HPDE6-E6E7 (cell line): Measurements from ENCODE around the gene LAMA2.
A peak's percentile ranks its signal among the peaks of the same experiment; 100 is the strongest.

Experiments used
- DNase-seq: peaks from one replicate; pipeline ENCODE4 v3.0.0; 2011; ENCODE audit warnings: missing footprints; ENCODE audit errors: extremely low spot score

LAMA2 gene

GRCh38 chr6:129312880-129313279 lies 429.9 kb downstream of the LAMA2 start:
- peak; percentile 29 for DNase-seq

- no peak for DNase-seq
These were observed 431.6 kb downstream of the LAMA2 start for GRCh38 chr6:129314575-129314974.

DNA sequence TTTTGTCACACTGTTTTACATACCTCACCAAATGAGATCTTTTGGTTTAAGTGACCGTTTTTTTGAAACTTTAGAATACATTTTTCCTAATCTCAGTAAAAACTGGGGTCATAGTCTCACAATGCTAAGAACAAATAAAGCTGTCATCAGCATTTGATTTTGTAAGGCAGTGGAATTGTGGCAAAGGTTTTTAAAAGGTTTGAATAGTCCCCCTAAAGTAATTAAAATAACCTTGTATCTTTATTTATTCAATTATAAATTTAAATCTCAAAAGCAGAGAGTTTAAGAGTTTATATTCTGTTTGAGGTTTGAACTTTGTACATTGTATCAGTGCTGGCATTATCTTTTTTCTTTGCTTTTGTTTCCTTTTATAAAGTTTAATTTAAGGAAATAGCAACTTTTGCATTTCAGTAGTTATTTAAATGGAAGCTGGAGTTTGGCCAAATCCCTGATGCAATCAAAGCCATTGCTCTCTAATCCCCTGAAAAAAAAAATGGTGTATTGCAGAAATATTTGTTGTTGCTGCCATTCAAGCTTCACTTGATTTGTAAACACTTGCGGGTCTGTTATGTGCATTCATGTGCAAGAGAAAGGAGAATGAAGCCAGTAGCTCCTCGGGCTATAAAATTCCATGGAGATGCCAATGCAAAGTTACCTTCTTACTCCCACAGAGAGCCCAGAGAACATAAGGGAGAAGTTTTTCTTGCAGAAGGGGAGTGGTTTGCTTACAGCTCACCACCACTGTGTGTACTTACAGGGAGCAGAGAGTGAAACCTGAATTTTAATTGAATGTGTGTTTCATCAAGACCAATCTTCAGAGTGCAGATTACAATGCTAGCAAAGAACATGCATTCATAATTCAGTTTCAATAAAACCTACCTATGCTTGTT lies 435.2 kb downstream of the LAMA2 start:
- DNase-seq = peak; percentile 16

GRCh38 chr6:129320892-129321291 lies 438.0 kb downstream of the LAMA2 start:
- no peak for DNase-seq

DNA sequence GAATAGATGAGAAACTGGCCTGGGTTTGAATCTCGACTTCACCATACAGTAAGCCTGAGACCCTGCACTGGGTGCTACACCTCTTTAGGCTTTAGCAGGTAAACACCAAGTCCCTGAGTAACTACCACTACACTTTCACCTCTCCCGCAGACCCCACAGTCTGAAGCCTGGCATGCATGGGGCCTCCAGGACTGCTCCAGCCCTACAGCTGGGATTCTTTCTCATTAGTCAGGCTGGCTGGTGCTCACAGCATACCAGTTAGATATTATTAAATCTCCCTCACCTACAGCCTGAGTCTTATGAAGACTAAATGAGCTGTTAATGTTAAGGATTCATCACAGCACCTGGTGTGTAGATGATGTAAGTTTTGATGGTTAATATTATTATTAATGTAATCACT lies 438.4 kb downstream of the LAMA2 start:
- DNase-seq = no peak

GRCh38 chr6:129324345-129324744 lies 441.4 kb downstream of the LAMA2 start:
- DNase-seq = no peak

- no peak for DNase-seq
These were observed 446.7 kb downstream of the LAMA2 start for GRCh38 chr6:129329678-129330077.

- no peak for DNase-seq
These were observed 448.7 kb downstream of the LAMA2 start for GRCh38 chr6:129331450-129332138.

DNA sequence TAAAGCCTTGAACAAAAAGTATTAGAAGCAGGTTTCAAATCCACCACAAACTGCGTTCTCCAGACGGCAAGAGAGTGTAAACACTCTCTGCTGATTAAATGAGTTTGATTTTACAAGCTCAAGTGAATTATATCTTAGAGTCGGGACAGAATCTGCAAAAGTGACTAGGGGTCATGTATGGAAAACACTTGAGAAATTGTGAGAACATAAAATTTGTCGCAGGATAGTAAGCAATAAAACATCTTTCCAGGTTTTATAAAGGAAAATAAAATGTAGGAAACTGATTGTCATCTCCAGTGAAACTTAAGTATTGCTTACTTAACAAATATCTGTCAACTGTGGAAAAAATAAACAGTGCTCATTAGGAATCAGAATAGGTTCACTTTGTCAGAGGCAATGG lies 452.9 kb downstream of the LAMA2 start:
- no peak for DNase-seq

GRCh38 chr6:129338683-129339082 lies 455.7 kb downstream of the LAMA2 start:
- DNase-seq = no peak

- no peak for DNase-seq
These were observed 458.0 kb downstream of the LAMA2 start for GRCh38 chr6:129340983-129341382.

GRCh38 chr6:129342243-129342642 lies 459.3 kb downstream of the LAMA2 start:
- no peak for DNase-seq

GRCh38 chr6:129342796-129343195 lies 459.9 kb downstream of the LAMA2 start:
- no peak for DNase-seq

DNA sequence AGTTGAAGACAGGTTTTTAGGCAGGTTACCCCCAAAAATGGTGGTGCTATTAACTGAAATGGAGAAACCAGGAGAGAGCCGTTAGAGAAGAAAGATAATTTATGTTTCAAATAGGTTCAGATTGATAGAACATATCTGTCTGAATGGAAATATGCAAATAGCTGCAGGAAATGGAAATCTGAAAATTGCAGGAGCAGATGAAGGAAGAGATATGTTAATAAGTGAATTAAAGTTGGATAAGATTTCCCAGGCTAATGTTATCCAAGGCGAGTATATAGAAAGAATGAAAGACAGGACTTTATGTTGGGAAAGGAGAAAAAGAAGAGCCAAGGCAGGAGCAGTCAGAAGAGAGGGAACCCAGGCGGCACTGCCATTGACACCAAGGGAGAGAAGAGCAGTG lies 461.4 kb downstream of the LAMA2 start:
- no peak for DNase-seq

DNA sequence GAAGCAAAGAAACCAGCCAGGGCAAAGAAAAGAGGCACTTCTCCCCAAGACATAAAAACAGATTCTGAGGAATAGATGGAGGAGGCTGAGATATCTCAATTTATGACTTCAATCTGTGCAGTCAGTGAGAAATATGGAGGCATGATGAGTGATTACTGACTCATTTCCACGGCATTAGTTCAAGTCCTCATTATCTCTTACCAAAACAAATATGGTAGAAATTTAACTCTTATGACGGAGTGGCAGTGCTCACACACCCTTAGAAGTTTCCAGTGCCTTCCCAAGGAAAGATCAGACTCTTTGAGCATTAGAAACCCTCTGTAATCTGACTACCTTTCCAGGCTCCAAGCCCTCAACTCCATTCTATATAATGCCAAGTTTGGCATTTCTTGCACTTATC lies 463.0 kb downstream of the LAMA2 start:
- no peak for DNase-seq

DNA sequence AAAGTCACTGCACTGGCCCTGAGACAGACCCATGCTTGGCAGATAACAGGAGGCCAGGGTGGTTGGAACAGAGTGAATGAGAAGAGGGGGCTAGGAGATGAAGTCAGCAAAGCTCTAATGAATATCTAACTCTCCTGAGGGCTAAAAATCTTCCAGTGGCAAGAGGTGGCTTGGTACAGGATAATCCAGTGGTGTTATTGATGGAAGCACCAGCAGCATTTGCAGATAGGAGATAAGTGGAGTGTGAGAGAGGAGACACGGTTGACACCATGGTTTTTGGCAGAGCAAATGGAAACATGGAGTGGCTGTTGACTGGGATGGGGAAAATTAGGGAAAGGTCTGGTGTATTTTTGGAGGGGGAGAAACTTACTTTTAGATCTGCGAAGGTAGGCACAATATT lies 464.0 kb downstream of the LAMA2 start:
- no peak for DNase-seq

DNA sequence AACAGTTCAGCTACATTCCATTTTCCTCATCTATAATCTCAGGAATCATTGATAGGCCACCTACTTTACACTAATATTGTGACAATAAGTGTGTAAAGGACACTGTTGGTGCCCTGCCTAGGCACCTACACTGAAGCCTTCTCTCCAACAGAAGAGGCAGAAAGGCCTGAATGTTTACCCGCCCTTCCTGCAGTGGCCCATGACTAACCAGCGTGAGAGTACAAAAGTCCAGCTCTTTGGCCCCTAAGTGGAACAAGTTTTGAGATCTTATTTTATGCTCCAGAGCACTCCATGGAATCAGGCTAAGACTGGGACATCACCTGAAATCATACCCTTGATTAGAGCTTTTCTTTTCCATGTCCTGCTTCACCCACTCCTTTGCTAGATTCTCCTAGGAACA lies 467.3 kb downstream of the LAMA2 start:
- DNase-seq = no peak

GRCh38 chr6:129351807-129352206 lies 468.9 kb downstream of the LAMA2 start:
- no peak for DNase-seq

- peak; percentile 49 for DNase-seq
These were observed 470.1 kb downstream of the LAMA2 start for GRCh38 chr6:129353067-129353466.

DNA sequence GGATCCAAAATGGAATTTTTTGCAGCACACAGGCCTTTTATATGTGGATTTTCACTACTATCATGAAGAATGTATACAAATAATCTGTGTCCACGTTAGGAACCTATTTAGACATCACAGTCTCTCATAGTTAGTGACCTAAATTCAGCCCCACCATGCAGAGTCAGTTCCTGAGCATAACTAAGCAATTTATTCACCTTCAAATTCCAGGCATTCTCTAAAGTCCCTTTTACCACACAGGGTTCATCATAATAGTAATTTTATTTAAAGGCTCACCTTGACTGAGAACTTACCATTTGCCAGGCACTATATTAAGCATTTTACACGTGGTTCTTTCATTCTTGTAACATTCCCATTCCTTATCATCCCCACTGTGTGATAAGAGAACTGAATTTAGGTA lies 473.2 kb downstream of the LAMA2 start:
- DNase-seq = no peak

DNA sequence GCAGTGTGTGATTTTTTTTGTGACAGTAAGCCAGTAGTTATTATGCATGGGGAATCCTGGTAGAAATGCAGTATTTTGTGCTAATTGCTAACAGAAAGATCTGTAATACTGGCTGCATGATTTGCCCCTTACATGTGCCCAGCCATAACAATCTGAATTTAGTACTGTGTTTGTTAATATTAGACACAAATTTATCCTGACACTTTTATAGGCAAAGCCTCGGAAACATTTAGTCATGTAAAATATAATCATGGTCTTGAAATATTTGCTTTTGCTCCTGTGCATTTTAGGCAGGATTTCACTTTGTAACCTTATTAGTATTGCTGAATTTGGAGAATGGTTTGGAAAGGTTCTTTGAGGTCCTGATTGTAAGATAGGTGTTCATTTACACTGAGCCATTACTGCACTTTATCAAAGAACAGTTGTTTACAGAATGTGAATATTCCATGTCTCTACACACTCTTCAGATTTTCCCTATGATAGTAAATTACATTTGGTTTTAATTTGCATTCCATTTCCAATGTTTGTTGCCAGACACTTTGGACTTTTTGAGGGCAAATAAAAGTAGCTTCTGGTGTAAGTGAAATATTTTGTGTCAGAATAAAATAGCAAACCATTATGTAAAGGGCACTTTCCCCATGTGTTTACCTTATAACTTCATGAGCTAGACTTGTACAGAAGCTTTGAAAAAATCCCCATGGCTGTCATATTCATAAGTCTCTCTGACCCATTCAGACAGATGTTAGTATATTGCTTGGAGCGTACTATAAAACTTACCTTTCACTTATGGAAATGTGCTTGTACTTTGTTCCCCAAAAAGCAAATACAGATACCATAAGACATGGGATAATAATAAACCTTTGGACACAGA lies 477.1 kb downstream of the LAMA2 start:
- no peak for DNase-seq

DNA sequence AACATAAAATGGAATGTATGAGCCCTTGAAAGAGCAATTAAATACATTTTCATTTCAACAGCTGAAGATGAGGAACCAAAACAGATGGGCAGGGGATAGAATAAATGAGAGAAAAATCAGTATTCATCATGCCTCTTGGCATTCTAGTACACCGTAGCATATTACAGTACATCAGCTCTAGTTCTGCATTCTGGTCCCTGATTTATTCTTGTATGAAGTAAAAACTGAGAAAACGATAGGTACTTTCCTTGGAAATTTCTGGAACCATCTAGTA lies 477.7 kb downstream of the LAMA2 start:
- no peak for DNase-seq

- DNase-seq = no peak
These were observed 481.1 kb downstream of the LAMA2 start for GRCh38 chr6:129364037-129364436.
